LNCaP clone FGC (cell line): Measurements from ENCODE around the gene FSHB.
A peak's percentile ranks its signal among the peaks of the same experiment; 100 is the strongest.
"Not testable (repeated sequence)": the region's sequence is repeated elsewhere in the genome, so short reads cannot be mapped to it uniquely, and the experiment has no call there.

Experiments
- DNase-seq: peaks from one replicate; pipeline ENCODE4 v3.0.0-alpha.2; 2011; ENCODE audit warnings: low read depth
- H3K4me3 ChIP-seq: 2 replicates; pipeline ENCODE4 v1.5.1; 2011; ENCODE audit warnings: mild to moderate bottlenecking, low read depth, low read length, control low read depth
- TF ChIP-seq, protein P1 (sequence below): IDR thresholded peaks from 2 replicates; pipeline ENCODE4 v1.5.1; 2012; ENCODE audit warnings: mild to moderate bottlenecking; ENCODE audit not compliant: control insufficient read depth, insufficient read depth; ENCODE audit errors: extremely low read depth

The FSHB gene

DNA sequence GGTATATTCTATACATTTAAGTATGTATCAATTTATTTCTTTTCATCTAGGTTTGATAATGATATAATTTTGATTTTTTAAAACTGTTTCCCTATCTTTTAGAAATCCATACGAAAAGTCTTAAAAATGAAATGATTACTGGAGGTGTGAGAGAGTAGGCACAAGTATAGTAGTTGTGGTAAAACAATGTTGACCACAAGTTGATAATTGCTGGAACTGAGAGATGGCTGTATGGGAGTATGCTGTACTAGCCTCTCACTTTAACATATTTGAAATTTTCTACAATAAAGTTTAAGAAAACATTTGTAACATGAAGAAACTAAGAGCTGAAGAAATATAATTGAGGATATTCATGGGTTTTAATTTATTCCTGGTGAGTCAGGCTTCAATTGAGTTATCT, 30.0 kb downstream of the FSHB start:
- TF ChIP-seq, protein P1, sequence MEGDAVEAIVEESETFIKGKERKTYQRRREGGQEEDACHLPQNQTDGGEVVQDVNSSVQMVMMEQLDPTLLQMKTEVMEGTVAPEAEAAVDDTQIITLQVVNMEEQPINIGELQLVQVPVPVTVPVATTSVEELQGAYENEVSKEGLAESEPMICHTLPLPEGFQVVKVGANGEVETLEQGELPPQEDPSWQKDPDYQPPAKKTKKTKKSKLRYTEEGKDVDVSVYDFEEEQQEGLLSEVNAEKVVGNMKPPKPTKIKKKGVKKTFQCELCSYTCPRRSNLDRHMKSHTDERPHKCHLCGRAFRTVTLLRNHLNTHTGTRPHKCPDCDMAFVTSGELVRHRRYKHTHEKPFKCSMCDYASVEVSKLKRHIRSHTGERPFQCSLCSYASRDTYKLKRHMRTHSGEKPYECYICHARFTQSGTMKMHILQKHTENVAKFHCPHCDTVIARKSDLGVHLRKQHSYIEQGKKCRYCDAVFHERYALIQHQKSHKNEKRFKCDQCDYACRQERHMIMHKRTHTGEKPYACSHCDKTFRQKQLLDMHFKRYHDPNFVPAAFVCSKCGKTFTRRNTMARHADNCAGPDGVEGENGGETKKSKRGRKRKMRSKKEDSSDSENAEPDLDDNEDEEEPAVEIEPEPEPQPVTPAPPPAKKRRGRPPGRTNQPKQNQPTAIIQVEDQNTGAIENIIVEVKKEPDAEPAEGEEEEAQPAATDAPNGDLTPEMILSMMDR = no peak
- no peak overlapping the region for H3K4me3 ChIP-seq
- no peak for DNase-seq

DNA sequence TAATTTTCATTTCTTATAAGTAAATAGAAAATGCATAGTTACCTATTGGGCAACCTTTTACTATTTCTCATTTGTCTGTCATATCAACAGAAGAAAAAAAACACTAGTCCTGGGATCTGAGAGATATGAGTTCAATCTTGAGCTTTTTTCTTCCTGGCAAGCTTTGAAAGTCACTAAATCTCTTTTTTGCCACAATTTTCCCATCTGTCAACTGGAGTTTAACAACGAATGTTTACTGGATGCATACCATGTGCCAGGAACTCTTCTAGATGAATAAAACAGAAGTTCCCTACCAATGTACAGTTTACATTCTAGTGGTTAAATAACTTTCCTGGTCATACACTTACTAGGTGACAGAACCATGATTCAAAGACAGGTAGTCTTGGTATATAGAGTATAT, 31.0 kb downstream of the FSHB start:
- H3K4me3 ChIP-seq = no peak overlapping the region
- DNase-seq = no peak
- TF ChIP-seq, protein P1 = no peak

DNA sequence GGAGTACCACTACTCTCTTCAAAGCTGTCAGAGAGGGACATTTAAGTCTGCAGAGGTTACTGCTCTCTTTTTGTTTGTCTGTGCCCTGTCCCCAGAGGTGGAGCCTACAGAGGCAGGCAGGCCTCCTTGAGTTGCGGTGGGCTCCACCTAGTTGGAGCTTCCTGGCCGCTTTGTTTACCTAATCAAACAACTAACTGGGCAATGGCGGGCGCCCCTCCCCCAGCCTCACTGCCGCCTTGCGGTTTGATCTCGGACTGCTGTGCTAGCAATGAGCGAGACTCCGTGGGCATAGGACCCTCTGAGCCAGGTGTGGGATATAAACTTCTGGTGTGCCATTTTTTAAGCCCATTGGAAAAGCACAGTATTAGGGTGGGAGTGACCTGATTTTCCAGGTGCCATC, 37.8 kb downstream of the FSHB start:
- peak overlapping the region; percentile 30; the same call in 1 of the 2 replicates for H3K4me3 ChIP-seq
- DNase-seq = not testable (repeated sequence)

DNA sequence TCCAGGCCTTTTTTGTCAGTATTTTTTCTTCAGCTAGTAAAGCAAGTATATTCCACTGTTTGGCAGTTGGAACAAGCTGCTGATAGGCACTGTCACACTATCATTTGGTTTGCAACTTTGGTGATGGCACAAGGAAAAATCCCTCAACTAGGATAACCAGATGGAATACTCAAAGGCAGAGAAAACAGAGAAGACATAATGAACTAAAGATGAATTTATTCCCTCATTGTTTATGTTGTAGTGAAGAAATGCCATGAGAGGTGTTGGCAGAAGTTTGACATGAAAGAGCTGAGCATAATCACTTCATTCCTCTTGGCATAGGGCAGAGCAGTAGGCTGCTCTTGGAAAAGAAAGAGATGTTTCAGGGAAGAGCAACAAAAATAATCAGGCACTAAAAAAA, 39.9 kb downstream of the FSHB start:
- no peak overlapping the region for H3K4me3 ChIP-seq
- TF ChIP-seq, protein P1 = no peak
- DNase-seq = no peak

DNA sequence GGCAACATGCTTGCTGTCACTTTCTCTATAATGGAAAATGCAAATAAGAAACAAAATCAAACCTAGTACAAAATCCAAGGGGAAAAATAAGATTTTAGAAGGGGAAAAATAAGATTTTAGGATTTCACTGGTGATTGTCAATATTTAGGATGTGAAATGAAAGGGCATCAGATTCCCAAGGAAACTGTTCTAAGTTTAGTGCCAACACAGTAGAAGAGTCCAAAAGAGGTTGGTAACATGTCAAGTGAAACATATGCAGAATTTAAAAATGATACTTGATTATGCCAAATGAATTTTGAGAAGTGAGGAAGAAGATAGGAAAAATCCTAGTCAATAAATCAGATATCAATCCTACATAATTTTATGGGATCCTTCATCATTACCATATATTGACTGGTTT, 46.4 kb downstream of the FSHB start:
- no peak overlapping the region for H3K4me3 ChIP-seq
- no peak for DNase-seq
- TF ChIP-seq, protein P1 = no peak

DNA sequence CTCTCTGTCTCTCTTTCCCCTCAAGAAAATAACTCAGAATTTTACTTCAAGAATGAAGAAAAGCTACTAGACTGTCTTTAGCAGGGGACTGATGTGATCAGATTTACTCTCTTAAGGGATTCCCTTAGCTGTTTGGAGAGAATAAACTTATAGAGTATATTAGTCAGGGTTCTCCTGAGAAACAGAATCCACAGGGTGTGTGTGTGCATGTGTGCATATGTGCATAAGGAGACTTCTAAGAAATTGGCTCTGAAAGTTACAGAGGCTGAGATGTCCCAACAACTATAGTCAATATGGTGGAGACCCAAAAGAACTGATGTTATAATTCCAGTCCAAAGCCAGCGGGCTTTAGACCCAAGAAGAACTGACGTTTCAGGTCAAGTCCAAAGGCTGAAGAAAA, 49.0 kb downstream of the FSHB start:
- H3K4me3 ChIP-seq = no peak overlapping the region
- TF ChIP-seq, protein P1 = no peak
- DNase-seq = no peak

DNA sequence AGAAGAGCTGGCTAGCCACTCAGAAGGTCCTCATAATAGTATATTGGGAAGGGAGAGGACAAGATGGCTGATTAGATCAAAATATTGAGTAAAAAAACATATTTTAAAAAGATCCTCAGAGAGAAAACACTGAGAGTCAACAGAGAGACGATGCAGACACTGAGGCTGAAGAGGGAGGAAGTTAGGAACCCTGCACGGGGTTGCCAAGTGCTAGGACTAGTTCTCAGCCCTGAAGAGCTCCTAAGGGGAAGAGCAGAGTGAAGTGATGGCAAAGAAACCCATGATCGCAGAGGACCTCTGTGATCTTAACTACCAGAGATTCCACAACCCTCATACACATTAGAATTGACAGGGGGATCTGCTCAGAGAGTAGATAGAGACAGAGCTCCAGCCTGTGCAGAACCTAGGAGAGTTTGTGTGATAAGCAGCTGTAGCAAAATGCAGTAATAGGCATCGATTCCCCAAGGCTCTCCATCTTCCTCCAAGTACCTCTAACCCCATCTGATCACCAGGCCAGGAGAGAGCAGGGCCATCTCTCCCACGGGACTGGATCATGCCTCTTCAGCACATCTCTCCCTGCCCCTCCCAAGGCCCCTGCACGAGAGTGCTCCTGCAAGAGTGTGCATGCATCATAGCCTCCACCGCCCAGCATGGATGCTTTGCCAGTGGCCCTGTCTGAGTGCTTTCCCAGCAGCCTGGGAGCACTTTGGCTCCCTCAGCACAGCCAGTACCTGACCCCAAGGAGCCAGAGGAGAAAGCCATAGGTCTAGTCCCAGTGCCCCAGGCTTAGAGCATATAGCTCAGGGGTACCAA, 50.9 kb downstream of the FSHB start:
- TF ChIP-seq, protein P1 = no peak
- H3K4me3 ChIP-seq = no peak overlapping the region
- DNase-seq = no peak
